SK-N-MC (cell line): ENCODE results near the gene ADARB2.

Experiments used
- DNase-seq: peaks from one replicate; pipeline ENCODE4 v3.0.0-alpha.2; 2011; ENCODE audit warnings: low read depth, low spot score
- H3K27ac ChIP-seq: fragments of 200-600 bp; sonication (generic); 2 replicates; pipeline ENCODE4 v1.5.1; 2016; ENCODE audit warnings: mixed run types
- H3K36me3 ChIP-seq: fragments of 200-600 bp; sonication (generic); 2 replicates; pipeline ENCODE4 v1.6.1; 2017; ENCODE audit warnings: antibody characterized with exemption, low read length, mixed read lengths; ENCODE audit not compliant: insufficient read depth
- H3K4me3 ChIP-seq: fragments of 200-600 bp; sonication (generic); 2 replicates; pipeline ENCODE4 v1.5.1; 2016
- H3K9ac ChIP-seq: fragments of 200-600 bp; sonication (generic); 2 replicates; pipeline ENCODE4 v1.8.0; 2017; ENCODE audit warnings: mixed run types, mixed read lengths; ENCODE audit not compliant: insufficient read length
- H3K9me3 ChIP-seq: fragments of 200-600 bp; sonication (generic); 2 replicates; pipeline ENCODE4 v1.6.1; 2017; ENCODE audit warnings: low read depth, mild to moderate bottlenecking, antibody characterized with exemption, low read length, moderate library complexity, mixed read lengths
- EZH2 ChIP-seq: fragments of 200-600 bp; sonication (generic); IDR thresholded peaks from one replicate; pipeline ENCODE4 v1.6.1; 2017; ENCODE audit warnings: antibody characterized with exemption
- FOXP2 ChIP-seq: optimal IDR thresholded peaks from 2 replicates; pipeline ENCODE3; 2011; ENCODE audit warnings: mild to moderate bottlenecking, moderate library complexity; ENCODE audit not compliant: insufficient read depth; ENCODE audit errors: extremely low read length, control extremely low read depth
- POLR2AphosphoS5 ChIP-seq: IDR thresholded peaks from 2 replicates; pipeline ENCODE4 v1.6.1; 2012; ENCODE audit warnings: mild to moderate bottlenecking, low read depth, low read length, borderline replicate concordance

The ADARB2 gene

DNA sequence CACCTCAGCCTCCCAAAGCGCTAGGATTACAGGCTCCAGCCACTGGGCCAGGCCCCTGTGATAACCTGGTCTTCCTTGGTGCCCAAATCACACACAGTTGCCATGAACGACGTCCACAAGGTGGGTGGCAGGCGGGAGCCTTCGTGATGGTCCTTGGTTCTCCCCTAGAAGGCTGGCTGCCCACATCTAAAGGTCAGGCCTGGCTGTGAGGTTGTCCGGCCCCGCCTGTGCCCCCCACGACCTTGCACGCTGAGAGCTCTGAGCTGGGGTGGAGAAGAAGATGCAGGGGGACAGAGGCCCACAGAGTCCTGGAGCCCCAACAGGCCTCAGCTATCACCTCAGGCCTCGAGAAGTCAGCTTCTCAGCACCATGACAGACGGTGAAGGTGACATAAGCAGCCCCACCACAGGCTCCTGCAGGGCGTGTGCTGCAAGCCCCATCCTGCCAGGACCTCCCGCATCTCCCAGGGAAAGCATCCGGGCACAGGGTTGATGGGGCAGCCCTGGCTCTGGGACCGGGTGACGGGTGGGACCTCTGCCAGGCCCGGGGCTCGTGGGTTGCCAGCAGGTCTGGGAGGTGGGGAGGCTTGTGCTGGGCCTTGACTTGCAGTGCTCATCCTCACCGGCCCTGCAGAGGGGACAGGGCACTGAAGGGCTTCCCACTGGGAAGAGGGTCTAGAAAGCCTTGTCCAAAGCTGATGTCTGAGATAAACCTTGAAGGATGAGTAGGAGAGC, 463.8 kb downstream of the ADARB2 start:
- Histone ChIP-seq H3K9me3 (no peaks in the 10 kb centered on the region), H3K9ac (no peak overlapping the region), H3K4me3 (no peak overlapping the region), H3K27ac (no peak overlapping the region), H3K36me3 (no peaks in the 10 kb centered on the region)
- no peak for DNase-seq
- TF ChIP-seq POLR2AphosphoS5 (no peak), FOXP2 (no peak), EZH2 (no peak)

- no peak for DNase-seq
- TF ChIP-seq POLR2AphosphoS5: no peak
- no peak for TF ChIP-seq EZH2
- TF ChIP-seq FOXP2: no peak
- H3K36me3 ChIP-seq: no peaks in the 10 kb centered on the region
- no peak overlapping the region for H3K9ac ChIP-seq
- H3K9me3 ChIP-seq: no peaks in the 10 kb centered on the region
- no peak overlapping the region for H3K4me3 ChIP-seq
- H3K27ac ChIP-seq: no peak overlapping the region
Observed at GRCh38 chr10:1272777-1273161, 464.6 kb downstream of the ADARB2 start.

DNA sequence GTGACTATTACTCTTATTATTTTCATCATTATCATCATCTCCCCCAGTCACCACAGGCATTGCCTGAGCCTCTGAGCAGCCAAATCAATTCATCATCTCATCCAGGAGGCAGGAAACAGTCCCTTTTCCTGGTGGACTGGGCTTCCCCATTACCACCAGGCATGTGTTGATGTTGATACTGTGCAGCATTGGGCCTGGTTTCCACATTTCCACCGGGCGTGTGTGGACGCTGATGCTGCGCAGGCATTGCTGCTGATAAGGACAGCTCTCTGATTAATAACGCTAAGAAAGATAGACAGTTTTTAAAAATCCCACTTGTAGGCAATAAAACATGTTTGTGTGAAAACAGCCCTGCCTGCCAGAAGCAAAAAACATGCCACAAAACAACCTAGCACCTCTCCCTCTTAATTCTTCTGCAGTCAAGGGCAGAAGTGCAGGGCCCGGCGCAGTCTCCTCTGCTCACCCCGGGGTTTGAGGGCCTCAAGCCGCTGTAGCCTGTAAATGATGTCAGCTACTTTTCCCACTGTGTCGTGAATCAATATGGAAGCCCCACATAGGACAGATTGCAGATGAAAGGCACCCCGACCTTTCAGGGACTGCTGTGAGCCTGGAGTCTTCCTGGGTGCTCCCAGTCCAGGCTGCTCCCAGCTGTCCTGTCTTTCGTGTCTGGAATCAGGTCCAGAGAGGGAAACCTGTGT, 465.1 kb downstream of the ADARB2 start:
- Histone ChIP-seq H3K27ac (no peak overlapping the region), H3K4me3 (no peak overlapping the region), H3K9ac (no peak overlapping the region), H3K36me3 (no peaks in the 10 kb centered on the region), H3K9me3 (no peaks in the 10 kb centered on the region)
- TF ChIP-seq EZH2 (no peak), POLR2AphosphoS5 (no peak), FOXP2 (no peak)
- DNase-seq: no peak

- H3K9me3 ChIP-seq: no peaks in the 10 kb centered on the region
- no peak overlapping the region for H3K4me3 ChIP-seq
- H3K36me3 ChIP-seq: no peaks in the 10 kb centered on the region
- DNase-seq: no peak
- no peak overlapping the region for H3K9ac ChIP-seq
- no peak overlapping the region for H3K27ac ChIP-seq
- TF ChIP-seq EZH2 (no peak), FOXP2 (no peak), POLR2AphosphoS5 (no peak)
Observed at GRCh38 chr10:1270906-1271305, 466.4 kb downstream of the ADARB2 start.

DNA sequence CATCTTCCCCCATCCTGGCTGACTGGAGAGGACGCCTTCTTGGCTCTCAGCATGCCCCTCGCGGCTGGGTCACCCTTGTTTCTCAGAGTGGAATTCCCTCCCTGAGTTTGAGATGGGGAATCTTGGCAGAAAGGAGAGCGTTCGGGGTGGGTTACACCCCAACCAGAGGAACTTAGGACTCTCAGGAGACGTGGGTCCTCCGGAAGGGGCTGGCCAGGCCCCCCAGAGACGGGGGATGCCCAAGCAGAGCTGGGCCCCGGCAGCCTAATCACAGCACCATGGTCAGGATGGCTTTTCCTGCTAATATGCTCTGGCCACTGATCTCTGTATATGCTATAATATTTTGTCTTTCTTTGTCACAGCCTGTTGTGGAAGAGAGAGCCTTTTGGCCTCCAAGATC, 466.8 kb downstream of the ADARB2 start:
- Histone ChIP-seq H3K36me3 (no peaks in the 10 kb centered on the region), H3K4me3 (no peak overlapping the region), H3K27ac (no peak overlapping the region), H3K9me3 (no peaks in the 10 kb centered on the region), H3K9ac (no peak overlapping the region)
- TF ChIP-seq POLR2AphosphoS5 (no peak), FOXP2 (no peak), EZH2 (no peak)
- DNase-seq: no peak

- H3K27ac ChIP-seq: no peak overlapping the region
- DNase-seq: no peak
- H3K9ac ChIP-seq: no peak overlapping the region
- TF ChIP-seq EZH2 (no peak), POLR2AphosphoS5 (no peak), FOXP2 (no peak)
- no peaks in the 10 kb centered on the region for H3K36me3 ChIP-seq
- no peaks in the 10 kb centered on the region for H3K9me3 ChIP-seq
- H3K4me3 ChIP-seq: no peak overlapping the region
Observed at GRCh38 chr10:1268831-1269230, 468.5 kb downstream of the ADARB2 start.

GRCh38 chr10:1267568-1267967, 469.8 kb downstream of the ADARB2 start:
- TF ChIP-seq POLR2AphosphoS5 (no peak), EZH2 (no peak), FOXP2 (no peak)
- Histone ChIP-seq H3K9me3 (no peaks in the 10 kb centered on the region), H3K9ac (no peak overlapping the region), H3K4me3 (no peak overlapping the region), H3K36me3 (no peaks in the 10 kb centered on the region), H3K27ac (no peak overlapping the region)
- DNase-seq: no peak

DNA sequence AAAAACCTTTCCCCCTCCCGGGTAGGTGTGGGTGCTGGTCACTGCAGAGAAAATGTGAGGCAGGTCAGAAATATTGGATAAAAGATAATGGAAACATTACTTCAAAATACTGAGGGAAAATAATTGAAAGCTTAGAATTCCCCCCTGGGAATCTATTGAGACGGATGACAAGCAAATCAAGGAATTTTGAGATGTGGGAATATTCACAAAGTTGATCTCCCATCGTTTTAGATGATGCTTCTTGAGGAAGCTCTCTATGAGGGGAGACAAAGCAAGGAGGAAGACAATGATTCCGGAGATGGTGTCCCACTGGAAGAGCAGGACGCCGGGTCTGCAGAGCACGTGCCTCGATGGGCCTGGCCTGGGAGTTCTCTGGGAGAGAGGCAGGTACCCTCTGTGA, 470.2 kb downstream of the ADARB2 start:
- no peak for TF ChIP-seq EZH2
- TF ChIP-seq POLR2AphosphoS5: no peak
- no peak for TF ChIP-seq FOXP2
- Histone ChIP-seq H3K9ac (no peak overlapping the region), H3K4me3 (no peak overlapping the region), H3K9me3 (no peaks in the 10 kb centered on the region), H3K36me3 (no peaks in the 10 kb centered on the region), H3K27ac (no peak overlapping the region)
- no peak for DNase-seq
